Thyroid gland (tissue), 4 donors: ENCODE results near the gene LATS1. TPM values are rescaled to one million over a fixed set of nuclear protein-coding genes. Genes with fewer than 3 reads are reported as not detected.

ENCODE experiments used
- DNase-seq, 2 donors: peaks; one replicate each; pipeline ENCODE4 v3.0.0-alpha.2; 2019
- H3K27ac ChIP-seq, 3 donors: fragments of 200-600 bp; sonication (generic); 1 replicate in 2 of 3; 2 replicates in 1 of 3; pipeline ENCODE4 v1.5.1; 2016 to 2019; ENCODE audit warnings: mild to moderate bottlenecking in 1 of 3, moderate library complexity in 1 of 3
- H3K27me3 ChIP-seq: fragments of 200-600 bp; sonication (generic); one replicate; pipeline ENCODE4 v1.5.1; 2019
- H3K36me3 ChIP-seq, 2 donors: fragments of 200-600 bp; sonication (generic); one replicate each; pipeline ENCODE4 v1.5.1; 2016 to 2019
- H3K4me1 ChIP-seq, 2 donors: fragments of 200-600 bp; sonication (generic); one replicate each; pipeline ENCODE4 v1.5.1; 2017 to 2019
- H3K4me3 ChIP-seq, 3 donors: fragments of 200-600 bp; sonication (generic); replicated peaks in 1 of 3; 1 replicate in 2 of 3; 2 replicates in 1 of 3; pipeline ENCODE4 v1.5.1; 2016; ENCODE audit warnings: mild to moderate bottlenecking in 1 of 3
- H3K9me3 ChIP-seq: fragments of 200-600 bp; sonication (generic); one replicate; pipeline ENCODE4 v1.5.1; 2017
- CTCF ChIP-seq, 6 experiments: fragments of 200-600 bp in 3 of 6; fragments of 450-650 bp in 3 of 6; sonication (generic) in 3 of 6; IDR thresholded peaks; one replicate each; pipeline ENCODE4 v1.5.1; 2016 to 2019; ENCODE audit warnings: antibody characterized with exemption in 6 of 6, mild to moderate bottlenecking in 2 of 6, inconsistent platforms in 1 of 6, moderate library complexity in 1 of 6
- POLR2A ChIP-seq, 2 donors: fragments of 450-650 bp; IDR thresholded peaks; one replicate each; pipeline ENCODE4 v1.6.1; 2017; ENCODE audit warnings: antibody characterized with exemption in 2 of 2, mild to moderate bottlenecking in 2 of 2, moderate library complexity in 1 of 2
- WGBS, 2 donors: methylation state at CpG; one replicate each; pipeline ENCODE4 v1.1.5; 2017; 5-methylcytosine and 5-hydroxymethylcytosine counted together
- intact Hi-C: fragments of 100-400 bp; cut with DNase I; formaldehyde crosslinking; loops from one replicate; pipeline ENCODE4 v1.15.1; 2023
- small RNA-seq: library from RNA; depleted of rRNA; stranded (forward); fragments of <200 nt; gene quantifications from one replicate; pipeline ENCODE3, GENCODE V24; 2016
- total RNA-seq, 4 donors: library from RNA; depleted of rRNA; stranded (reverse); fragments of >200 nt; gene quantifications; one replicate each; pipeline ENCODE4 v1.2.3, GENCODE V29; 2016

Gene LATS1
- total RNA-seq, 4 donors from 2014 or later = 25.7 to 32.2 (median 30.0) TPM

GRCh38 chr6:149627672-149628071 is 90.2 kb downstream of the LATS1 start:
- Histone ChIP-seq H3K27me3 (no peaks in the 10 kb centered on the region), H3K27ac (no peak overlapping the region), H3K4me3 (no peak overlapping the region), H3K36me3 (peaks cover 0 to 2% of the 10 kb centered on the region in 2 donors), H3K9me3 (no peaks in the 10 kb centered on the region), H3K4me1 (no peaks in the 10 kb centered on the region)
- no peak for DNase-seq
- TF ChIP-seq POLR2A (IDR thresholded peaks at IDR 0.05) (no peak), CTCF (IDR thresholded peaks at IDR 0.05) (no peak)
- intact Hi-C loops = no loop called here

- Histone ChIP-seq H3K27me3 (no peaks in the 10 kb centered on the region), H3K4me3 (no peak overlapping the region), H3K36me3 (peaks cover 0 to 8% of the 10 kb centered on the region in 2 donors), H3K27ac (no peak overlapping the region), H3K9me3 (no peaks in the 10 kb centered on the region), H3K4me1 (no peaks in the 10 kb centered on the region)
- no peak for DNase-seq
- intact Hi-C loops = no loop called here
- TF ChIP-seq CTCF (IDR thresholded peaks at IDR 0.05) (no peak), POLR2A (IDR thresholded peaks at IDR 0.05) (no peak)
- WGBS, 2 donors = 81% methylated on average over 5 of the region's 5 CpGs
Measured at GRCh38 chr6:149615805-149616204, 102.1 kb downstream of the LATS1 start.

- Histone ChIP-seq H3K4me3 (no peak overlapping the region), H3K27me3 (no peaks in the 10 kb centered on the region), H3K4me1 (peaks cover 0 to under 1% of the 10 kb centered on the region in 2 donors), H3K27ac (no peak overlapping the region), H3K9me3 (no peaks in the 10 kb centered on the region), H3K36me3 (no peaks in the 10 kb centered on the region)
- WGBS, 2 donors = 94% methylated on average over 4 of the region's 4 CpGs
- no peak for DNase-seq
- TF ChIP-seq CTCF (IDR thresholded peaks at IDR 0.05) (no peak), POLR2A (IDR thresholded peaks at IDR 0.05) (no peak)
- intact Hi-C loops = no loop called here
Measured at GRCh38 chr6:149614337-149614736, 103.6 kb downstream of the LATS1 start.

- intact Hi-C loops = no loop called here
- TF ChIP-seq POLR2A (IDR thresholded peaks at IDR 0.05) (no peak), CTCF (IDR thresholded peaks at IDR 0.05) (no peak)
- no peak overlapping the region for H3K27ac ChIP-seq
- no peaks in the 10 kb centered on the region for H3K9me3 ChIP-seq
- peaks cover 10 to 13% of the 10 kb centered on the region in 2 donors for H3K4me1 ChIP-seq
- H3K36me3 ChIP-seq = no peaks in the 10 kb centered on the region
- WGBS, 2 donors = 80 to 82% methylated on average over 7 of the region's 7 CpGs
- H3K27me3 ChIP-seq = no peaks in the 10 kb centered on the region
- DNase-seq = peak; percentile 6 to 14
- H3K4me3 ChIP-seq = no peak overlapping the region
Measured at GRCh38 chr6:149608381-149608982, 109.4 kb downstream of the LATS1 start.

Small RNA genes lying within 50 kb of the gene (small RNA-seq; reads per million reads assigned to genes)
- not detected for gene RF00019

Other genes with a start within 250 kb of the LATS1 start
- gene ZC3H12D, start 233.1 kb downstream of the LATS1 start, total RNA-seq = 1 to 10 TPM in 2 of 4 donors, under 1 TPM in 2; 0.78 to 1.4 (median 0.99) TPM
- gene PPIL4, start 172.1 kb downstream of the LATS1 start, total RNA-seq = 10 to 100 TPM; 42.4 to 57.2 (median 48.4) TPM
- gene GINM1, start 151.7 kb downstream of the LATS1 start, total RNA-seq = 100 to 1,000 TPM in 1 of 4 donors, 10 to 100 TPM in 3; 77.3 to 101 (median 86.8) TPM
- 10 to 100 TPM; 17.8 to 21.6 (median 18.4) TPM for gene KATNA1, start 69.4 kb downstream of the LATS1 start, total RNA-seq
- gene NUP43, start 28.4 kb upstream of the LATS1 start, total RNA-seq = 100 to 1,000 TPM in 1 of 4 donors, 10 to 100 TPM in 3; 31.1 to 112 (median 53.7) TPM
- gene PCMT1, start 31.6 kb upstream of the LATS1 start, total RNA-seq = 100 to 1,000 TPM in 1 of 4 donors, 10 to 100 TPM in 3; 62.2 to 133 (median 77.9) TPM
- 10 to 100 TPM; 39.4 to 76.8 (median 57.2) TPM for gene LRP11, start 146.3 kb upstream of the LATS1 start, total RNA-seq
- gene RAET1E, start 180.0 kb upstream of the LATS1 start, total RNA-seq = 1 to 10 TPM in 1 of 4 donors, not detected in 3; 1.7 TPM
- gene RAET1G, start 205.0 kb upstream of the LATS1 start, total RNA-seq = 1 to 10 TPM in 2 of 4 donors, under 1 TPM in 1, not detected in 1; 0.59 to 2.0 (median 1.6) TPM
- gene ULBP2, start 223.9 kb upstream of the LATS1 start, total RNA-seq = 1 to 10 TPM in 1 of 4 donors, under 1 TPM in 1, not detected in 2; 0.78 to 1.5 TPM
- gene ULBP1, start 245.8 kb upstream of the LATS1 start, total RNA-seq = under 1 TPM in 2 of 4 donors, not detected in 2; 0.33 to 0.46 TPM